GM19099 (cell line): ENCODE data around the gene DZANK1.

ENCODE experiments used
- POLR2A ChIP-seq: IDR thresholded peaks from 3 replicates; pipeline ENCODE4 v1.6.1; 2011; ENCODE audit warnings: low read depth; ENCODE audit not compliant: insufficient read length; ENCODE audit errors: extremely low read depth

Gene DZANK1

DNA sequence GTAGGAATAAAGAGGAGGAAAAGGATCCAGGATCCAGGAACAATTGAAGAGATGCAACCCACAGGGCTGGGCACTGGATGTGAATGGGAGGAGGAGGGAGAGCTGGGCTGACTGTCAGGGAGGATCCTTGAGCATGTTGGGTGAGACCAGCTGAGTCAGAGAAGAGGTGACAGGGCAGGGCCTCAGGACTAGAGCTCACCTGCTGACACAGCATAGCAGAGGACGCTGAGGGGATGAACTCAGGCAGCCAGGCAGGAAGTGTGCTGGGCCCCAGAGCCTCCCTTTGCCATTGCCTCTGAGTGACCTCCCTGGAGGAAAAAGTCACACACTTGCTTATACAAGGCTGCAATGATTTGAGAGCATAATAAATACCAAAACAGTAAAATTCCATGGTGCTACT lies 106.2 kb downstream of the DZANK1 start:
- no peak for TF ChIP-seq POLR2A

DNA sequence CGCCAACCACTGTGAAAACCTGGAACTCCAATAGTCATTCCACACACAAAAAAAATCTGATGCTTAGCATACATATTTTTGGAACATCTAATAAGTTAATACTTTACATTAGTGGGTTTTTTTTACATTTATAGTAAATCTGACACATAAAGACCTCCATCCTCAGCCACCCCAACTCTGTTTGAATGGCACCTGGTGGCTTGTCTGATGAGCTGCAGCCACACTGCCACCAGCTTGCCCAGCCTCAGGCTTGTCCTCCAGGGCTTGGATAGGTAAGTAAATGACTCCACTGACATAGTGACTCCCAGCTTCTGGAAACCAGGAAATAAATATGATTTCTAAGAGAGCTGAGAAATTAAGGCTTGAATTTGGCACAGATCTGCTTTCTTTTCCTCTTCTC lies 107.0 kb downstream of the DZANK1 start:
- TF ChIP-seq POLR2A = no peak
